H1 (cell line): Measurements from ENCODE around the gene RERE. TPM values are rescaled to one million over a fixed set of nuclear protein-coding genes. Genes with fewer than 3 reads are reported as not detected.

Experiments
- CTCF ChIA-PET: fragments of 300-600 bp; sonication (Branson Sonifier 250); formaldehyde crosslinking; loops from one replicate; lab custom pipeline; 2021; ENCODE audit not compliant: partially characterized antibody; lab: Charles Lee
- POLR2A ChIA-PET: fragments of 300-600 bp; sonication (Branson Sonifier 250); formaldehyde crosslinking; loops from one replicate; lab custom pipeline; 2021; ENCODE audit warnings: inconsistent platforms; ENCODE audit not compliant: partially characterized antibody; lab: Charles Lee
- DNase-seq, 2 experiments: peaks; one replicate each; pipeline versions ENCODE4 v3.0.0 to v3.0.0-alpha.2; 2010 to 2022; ENCODE audit warnings: low spot score in 2 of 2, low read depth in 1 of 2, mixed read lengths in 1 of 2
- FAIRE-seq: peaks from 2 replicates; lab custom pipeline; 2011; peaks lifted over from hg19 to GRCh38; lab: Jason Lieb, UNC
- H2AFZ ChIP-seq: 2 replicates; pipeline ENCODE4 v1.8.1; 2012; ENCODE audit warnings: low read length, inconsistent platforms
- H2AK5ac ChIP-seq: 2 replicates; pipeline ENCODE4 v1.6.1; 2013; ENCODE audit warnings: low read depth, low read length
- H2BK120ac ChIP-seq: replicated peaks from 2 replicates; pipeline ENCODE3; 2013; ENCODE audit warnings: low read depth, low read length, inconsistent platforms
- H2BK12ac ChIP-seq: 2 replicates; pipeline ENCODE4 v1.6.1; 2013; ENCODE audit warnings: low read depth, low read length
- H2BK15ac ChIP-seq: 2 replicates; pipeline ENCODE4 v1.6.1; 2013; ENCODE audit warnings: low read length
- H2BK20ac ChIP-seq: 2 replicates; pipeline ENCODE4 v1.6.1; 2013; ENCODE audit warnings: low read length
- H2BK5ac ChIP-seq: 2 replicates; pipeline ENCODE4 v1.6.1; 2013; ENCODE audit warnings: low read depth, low read length
- H3K14ac ChIP-seq: 2 replicates; pipeline ENCODE4 v1.6.1; 2013; ENCODE audit warnings: inconsistent platforms; ENCODE audit not compliant: insufficient read length
- H3K18ac ChIP-seq: 2 replicates; pipeline ENCODE4 v1.6.1; 2013; ENCODE audit warnings: low read length; ENCODE audit errors: extremely low read depth
- H3K23ac ChIP-seq: 2 replicates; pipeline ENCODE4 v1.6.1; 2013; ENCODE audit warnings: inconsistent platforms; ENCODE audit not compliant: insufficient read length
- H3K23me2 ChIP-seq: 2 replicates; pipeline ENCODE4 v1.6.1; 2013; ENCODE audit warnings: low read depth, low read length
- H3K27ac ChIP-seq: 2 replicates; pipeline ENCODE4 v1.6.1; 2011; ENCODE audit warnings: low read depth, low read length, inconsistent platforms
- H3K27me3 ChIP-seq, 4 experiments: replicated peaks in 1 of 4; 1 replicate in 1 of 4; 2 replicates in 3 of 4; pipeline versions ENCODE4 v1.6.1 to v1.8.1; 2011 to 2013; ENCODE audit warnings: low read length in 3 of 4, mild to moderate bottlenecking in 3 of 4, inconsistent platforms in 2 of 4, mixed read lengths in 2 of 4, moderate library complexity in 1 of 4; ENCODE audit not compliant: control insufficient read depth in 3 of 4, insufficient read depth in 3 of 4; ENCODE audit errors: extremely low read depth in 1 of 4
- H3K36me3 ChIP-seq, 4 experiments: 2 replicates each; pipeline versions ENCODE4 v1.6.1 to v1.8.1; 2011 to 2013; ENCODE audit warnings: mild to moderate bottlenecking in 4 of 4, low read length in 3 of 4, moderate library complexity in 2 of 4, control low read depth in 1 of 4, inconsistent platforms in 1 of 4; ENCODE audit not compliant: insufficient read depth in 4 of 4, control insufficient read depth in 2 of 4
- H3K4ac ChIP-seq: replicated peaks from 2 replicates; pipeline ENCODE3; 2013; ENCODE audit warnings: low read length, low read depth, mixed read lengths, inconsistent platforms; ENCODE audit not compliant: insufficient read length
- H3K4me1 ChIP-seq, 4 experiments: replicated peaks in 1 of 4; 1 replicate in 1 of 4; 2 replicates in 3 of 4; pipeline versions ENCODE4 v1.6.1 to v1.8.1; 2011 to 2013; ENCODE audit warnings: low read length in 3 of 4, inconsistent platforms in 2 of 4, mixed read lengths in 1 of 4; ENCODE audit not compliant: insufficient read depth in 4 of 4, control insufficient read depth in 3 of 4
- H3K4me2 ChIP-seq, 2 experiments: 2 replicates each; pipeline versions ENCODE4 v1.6.1 to v1.8.1; 2011 to 2013; ENCODE audit warnings: low read depth in 2 of 2, low read length in 2 of 2, control low read depth in 1 of 2, inconsistent platforms in 1 of 2, mild to moderate bottlenecking in 1 of 2; ENCODE audit not compliant: insufficient read depth in 1 of 2
- H3K4me3 ChIP-seq, 4 experiments: fragments of 200-600, 300-600 bp in 1 of 4; sonication (generic), shearing (Covaris generic), sonication (Bioruptor Twin) in 1 of 4; 2 replicates each; pipeline versions ENCODE4 v1.5.1 to v1.8.1; 2011 to 2016; ENCODE audit warnings: low read length in 4 of 4, low read depth in 3 of 4, control low read depth in 2 of 4, inconsistent platforms in 2 of 4, mild to moderate bottlenecking in 2 of 4, mixed read lengths in 1 of 4, moderate library complexity in 1 of 4; ENCODE audit not compliant: insufficient read depth in 2 of 4; ENCODE audit errors: extremely low read depth in 1 of 4
- H3K56ac ChIP-seq: replicated peaks from 2 replicates; pipeline ENCODE3; 2013; ENCODE audit warnings: low read depth, mild to moderate bottlenecking, mixed read lengths, low read length, inconsistent platforms; ENCODE audit not compliant: insufficient read length
- H3K79me1 ChIP-seq: 2 replicates; pipeline ENCODE4 v1.6.1; 2013; ENCODE audit warnings: low read depth, low read length, control low read depth
- H3K79me2 ChIP-seq, 2 experiments: 2 replicates each; pipeline versions ENCODE4 v1.6.1 to v1.8.1; 2012 to 2013; ENCODE audit warnings: low read length in 2 of 2, mild to moderate bottlenecking in 2 of 2, inconsistent platforms in 1 of 2; ENCODE audit not compliant: insufficient read depth in 2 of 2, control insufficient read depth in 1 of 2
- H3K9ac ChIP-seq, 4 experiments: replicated peaks in 1 of 4; 1 replicate in 1 of 4; 2 replicates in 3 of 4; pipeline versions ENCODE4 v1.6.1 to v1.8.1; 2011 to 2013; ENCODE audit warnings: low read depth in 3 of 4, low read length in 3 of 4, control low read depth in 2 of 4, mild to moderate bottlenecking in 2 of 4, moderate library complexity in 2 of 4, inconsistent platforms in 1 of 4; ENCODE audit errors: extremely low read depth in 1 of 4
- H3K9me3 ChIP-seq, 2 experiments: 2 replicates each; pipeline versions ENCODE4 v1.6.1 to v1.8.1; 2012 to 2013; ENCODE audit warnings: mild to moderate bottlenecking in 2 of 2, moderate library complexity in 2 of 2, control low read depth in 1 of 2, inconsistent platforms in 1 of 2, low read depth in 1 of 2, low read length in 1 of 2, mixed read lengths in 1 of 2; ENCODE audit not compliant: insufficient read depth in 2 of 2
- H4K20me1 ChIP-seq, 2 experiments: replicated peaks in 1 of 2; 2 replicates each; pipeline versions ENCODE3 to v1.8.1; 2011 to 2013; ENCODE audit warnings: inconsistent platforms in 2 of 2, low read length in 2 of 2, mild to moderate bottlenecking in 1 of 2; ENCODE audit not compliant: insufficient read depth in 2 of 2, control insufficient read depth in 1 of 2
- H4K5ac ChIP-seq: 2 replicates; pipeline ENCODE4 v1.6.1; 2013; ENCODE audit warnings: low read length, low read depth, mixed read lengths, inconsistent platforms; ENCODE audit not compliant: insufficient read length
- H4K8ac ChIP-seq: 2 replicates; pipeline ENCODE4 v1.8.0; 2013; ENCODE audit warnings: mild to moderate bottlenecking, moderate library complexity, low read length, inconsistent platforms; ENCODE audit not compliant: insufficient read depth; ENCODE audit errors: extremely low read depth
- H4K91ac ChIP-seq: replicated peaks from 2 replicates; pipeline ENCODE3; 2013; ENCODE audit warnings: low read length, mixed read lengths, inconsistent platforms; ENCODE audit not compliant: insufficient read length
- CHD2 ChIP-seq: IDR thresholded peaks from 2 replicates; pipeline ENCODE4 v1.6.1; 2012; ENCODE audit warnings: low read length, improper control_type of control experiment
- EGR1 ChIP-seq: IDR thresholded peaks from 2 replicates; pipeline ENCODE4 v1.6.1; 2011; ENCODE audit warnings: low read depth, low read length, borderline replicate concordance
- EZH2 ChIP-seq: fragments of 200-600 bp; sonication (generic); IDR thresholded peaks from 2 replicates; pipeline ENCODE4 v1.7.1; 2012; ENCODE audit warnings: low read depth, mild to moderate bottlenecking, moderate library complexity, low read length, inconsistent platforms; ENCODE audit not compliant: severe bottlenecking
- GTF2F1 ChIP-seq: IDR thresholded peaks from 2 replicates; pipeline ENCODE4 v1.6.1; 2012; ENCODE audit warnings: low read depth, low read length, improper control_type of control experiment, borderline replicate concordance
- JUN ChIP-seq: IDR thresholded peaks from 2 replicates; pipeline ENCODE4 v1.6.1; 2011; ENCODE audit warnings: low read depth, mild to moderate bottlenecking, improper control_type of control experiment, low read length
- KDM1A ChIP-seq: fragments of 200-600, 300-600 bp; sonication (generic); IDR thresholded peaks from 2 replicates; pipeline ENCODE4 v1.7.1; 2016; ENCODE audit warnings: mild to moderate bottlenecking, low read length, borderline replicate concordance
- KDM4A ChIP-seq: IDR thresholded peaks from one replicate; pipeline ENCODE4 v1.7.1; 2012; ENCODE audit warnings: low read depth, mild to moderate bottlenecking, moderate library complexity, low read length, inconsistent platforms; ENCODE audit not compliant: severe bottlenecking
- POLR2AphosphoS5 ChIP-seq: IDR thresholded peaks from 2 replicates; pipeline ENCODE4 v1.6.1; 2011; ENCODE audit warnings: low read depth, low read length
- RFX5 ChIP-seq: IDR thresholded peaks from 2 replicates; pipeline ENCODE4 v1.6.1; 2011; ENCODE audit warnings: low read depth, low read length, improper control_type of control experiment, borderline replicate concordance
- SP1 ChIP-seq: IDR thresholded peaks from 2 replicates; pipeline ENCODE4 v1.6.1; 2011; ENCODE audit warnings: low read depth, low read length
- SRF ChIP-seq: IDR thresholded peaks from 2 replicates; pipeline ENCODE4 v1.6.1; 2011; ENCODE audit warnings: mild to moderate bottlenecking, low read depth, low read length, moderate library complexity
- ZNF274 ChIP-seq: IDR thresholded peaks from 2 replicates; pipeline ENCODE4 v1.7.0; 2012; ENCODE audit warnings: low read length, borderline replicate concordance; ENCODE audit errors: extremely low read depth
- WGBS, 2 experiments: shearing (Covaris generic) in 1 of 2; methylation state at CpG; one replicate each; pipeline versions ENCODE4 v1.1.6 to v1.1.7; 2013 to 2015; ENCODE audit warnings: low lambda C conversion rate in 2 of 2, mixed read lengths in 2 of 2, inconsistent platforms in 1 of 2, low coverage in 1 of 2, missing lambda C conversion rate in 1 of 2; ENCODE audit not compliant: insufficient replicate concordance in 2 of 2, insufficient coverage in 1 of 2, insufficient read length in 1 of 2; ENCODE audit errors: extremely low coverage in 1 of 2, missing lambda C conversion rate in 1 of 2; 5-methylcytosine and 5-hydroxymethylcytosine counted together
- polyA plus RNA-seq, 7 experiments: library from polyadenylated mRNA; depleted of rRNA in 3 of 7; stranded (reverse) in 5 of 7; unstranded in 2 of 7; fragments of >200 nt in 5 of 7; fragments of 200-250 nt in 2 of 7; gene quantifications; 1 replicate in 5 of 7; 2 replicates in 1 of 7; 4 replicates in 1 of 7; pipeline versions ENCODE4 v1.2.1 to v1.2.3, GENCODE V29; 2011 to 2013; ENCODE audit warnings: missing spikeins in 2 of 7, mixed read lengths in 2 of 7
- total RNA-seq: library from RNA; stranded (reverse); fragmentation: NEBNext Ultra II Directional; extraction: Animal tissue kit (Norgen Biotek cat#: 25700); gene quantifications from 2 replicates; pipeline ENCODE4 v1.2.1, GENCODE V29; 2021

Gene RERE
- total and polyA plus RNA-seq, 2 of the 8 experiments (the other 6 are each of a cell fraction or from before 2014, with no cell fraction given), result 15.3 to 142 TPM

GRCh38 chr1:8512504-8512903 lies 304.9 kb downstream of the RERE start:
- no peaks in the 10 kb centered on the region for H3K9me3 ChIP-seq
- no peak for DNase-seq
- peaks cover 0 to 8% (median 0%) of the 10 kb centered on the region in 4 experiments; a peak in 1 of 8 replicates for H3K36me3 ChIP-seq
- H2AFZ ChIP-seq, result no peak overlapping the region
- H3K27me3 ChIP-seq, result no peaks in the 10 kb centered on the region
- H2BK120ac ChIP-seq, result no peak overlapping the region
- no peak overlapping the region for H3K56ac ChIP-seq
- no peak overlapping the region for H3K4ac ChIP-seq
- WGBS, 2 experiments, result 96% methylated on average over 6 of the region's 6 CpGs; no CpG with 5 or more reads in 1 of the 2 experiments
- TF ChIP-seq KDM1A (no peak), KDM4A (no peak), RFX5 (no peak), ZNF274 (no peak), SP1 (no peak), POLR2AphosphoS5 (no peak), EZH2 (no peak), JUN (no peak), GTF2F1 (no peak), CHD2 (no peak), SRF (no peak), EGR1 (no peak)
- no peak overlapping the region for H2BK12ac ChIP-seq
- no peak overlapping the region for H3K18ac ChIP-seq
- peaks cover 2% of the 10 kb centered on the region; the same call in 1 of the 2 replicates for H3K79me1 ChIP-seq
- H4K8ac ChIP-seq, result no peak overlapping the region
- H2BK20ac ChIP-seq, result no peak overlapping the region
- H3K79me2 ChIP-seq, result peaks cover 0 to 33% of the 10 kb centered on the region in 2 experiments; a peak in 3 of 4 replicates
- no peak overlapping the region for H4K91ac ChIP-seq
- no peak overlapping the region for H3K4me3 ChIP-seq
- no peak overlapping the region for H2BK15ac ChIP-seq
- FAIRE-seq, result no peak
- H2BK5ac ChIP-seq, result no peak overlapping the region
- no peak overlapping the region for H3K9ac ChIP-seq
- H3K14ac ChIP-seq, result no peak overlapping the region
- H4K20me1 ChIP-seq, result peaks cover 0 to 2% of the 10 kb centered on the region in 2 experiments
- CTCF ChIA-PET, result interaction anchor here (0.6 kb wide), 1 partner anchor 160 kb away, joined by 3 read pairs; no protein-coding TSS in a partner anchor
- no peak overlapping the region for H3K27ac ChIP-seq
- H3K23me2 ChIP-seq, result no peaks in the 10 kb centered on the region
- POLR2A ChIA-PET, result no interaction called here
- H2AK5ac ChIP-seq, result no peak overlapping the region
- H3K23ac ChIP-seq, result no peak overlapping the region
- peaks cover 0 to 2% (median 0%) of the 10 kb centered on the region in 4 experiments; a peak in 1 of 7 replicates for H3K4me1 ChIP-seq
- H3K4me2 ChIP-seq, result no peak overlapping the region
- H4K5ac ChIP-seq, result no peak overlapping the region
